Glutamatergic neuron (in vitro differentiated cells): ENCODE data around the gene ATXN10. TPM values are rescaled to one million over a fixed set of nuclear protein-coding genes. Genes with fewer than 3 reads are reported as not detected.

Experiments used
- DNase-seq: peaks from one replicate; pipeline ENCODE4 v3.0.0; 2022
- H3K27ac Mint-ChIP-seq: one replicate; pipeline ENCODE4 v1.8.0; 2020; ENCODE audit warnings: mild to moderate bottlenecking, mixed read lengths, inconsistent platforms; ENCODE audit not compliant: unreplicated experiment
- H3K27me3 Mint-ChIP-seq: one replicate; pipeline ENCODE4 v1.8.0; 2020; ENCODE audit warnings: mild to moderate bottlenecking, moderate library complexity, mixed read lengths, inconsistent platforms; ENCODE audit not compliant: unreplicated experiment
- H3K36me3 Mint-ChIP-seq: one replicate; pipeline ENCODE4 v1.8.0; 2020; ENCODE audit warnings: mild to moderate bottlenecking, mixed read lengths, inconsistent platforms; ENCODE audit not compliant: unreplicated experiment
- H3K4me1 Mint-ChIP-seq: one replicate; pipeline ENCODE4 v1.8.0; 2020; ENCODE audit warnings: mild to moderate bottlenecking, low read depth, mixed read lengths, inconsistent platforms; ENCODE audit not compliant: unreplicated experiment
- H3K4me3 Mint-ChIP-seq: one replicate; pipeline ENCODE4 v1.8.0; 2020; ENCODE audit warnings: mild to moderate bottlenecking, mixed read lengths, inconsistent platforms; ENCODE audit not compliant: unreplicated experiment
- H3K9me3 Mint-ChIP-seq: one replicate; pipeline ENCODE4 v1.8.0; 2020; ENCODE audit warnings: mild to moderate bottlenecking, moderate library complexity, mixed read lengths, inconsistent platforms; ENCODE audit not compliant: unreplicated experiment
- total RNA-seq: library from RNA; stranded (reverse); fragmentation: NEBNext Ultra II Directional; extraction: Animal tissue kit (Norgen Biotek cat#: 25700); gene quantifications from one replicate; pipeline ENCODE4 v1.2.1, GENCODE V29; 2021; ENCODE audit not compliant: unreplicated experiment
- TF ChIP-seq, protein P1 (sequence below): fragments of 200-600 bp; sonication (generic); IDR thresholded peaks from one replicate; pipeline ENCODE4 v1.5.0; 2021; ENCODE audit not compliant: partially characterized antibody, unreplicated experiment

ATXN10 gene
- total RNA-seq, 1 donor from 2014 or later = 191 TPM

DNA sequence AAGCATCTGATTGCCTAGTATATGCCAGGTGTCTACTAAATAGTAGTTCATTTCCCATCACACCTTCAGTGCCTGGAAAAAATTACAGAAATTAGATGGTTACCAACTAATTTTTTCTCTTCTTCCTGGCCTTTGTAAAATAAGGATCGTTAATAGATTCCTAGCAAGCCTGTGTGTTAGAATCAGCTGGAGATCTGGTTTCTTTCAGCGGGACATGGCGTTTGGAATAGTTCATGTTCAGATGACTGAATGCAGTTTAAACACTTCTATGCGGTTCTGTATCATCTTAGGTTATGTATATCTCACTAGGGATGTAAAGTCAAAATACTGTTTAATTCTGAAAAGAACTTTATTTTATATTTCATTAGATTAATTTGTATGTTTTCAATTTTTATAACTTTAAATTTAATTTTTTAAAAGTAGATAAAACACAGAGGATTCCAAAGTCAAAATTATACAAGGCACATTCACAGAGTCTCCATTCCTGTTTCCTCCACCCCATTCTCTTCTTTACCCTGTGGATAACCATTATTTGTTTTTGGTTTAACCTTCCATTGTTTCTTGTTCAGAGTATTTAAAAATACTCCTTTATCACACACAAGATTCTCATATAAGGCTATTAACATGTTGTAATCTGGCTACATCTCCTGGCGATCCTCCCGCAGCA, 132.8 kb downstream of the ATXN10 start:
- Mint-ChIP-seq H3K27me3 (no peaks in the 10 kb centered on the region), H3K4me3 (no peak overlapping the region), H3K27ac (no peak overlapping the region), H3K9me3 (no peaks in the 10 kb centered on the region), H3K4me1 (no peaks in the 10 kb centered on the region), H3K36me3 (peaks cover 7% of the 10 kb centered on the region)
- TF ChIP-seq, protein P1, sequence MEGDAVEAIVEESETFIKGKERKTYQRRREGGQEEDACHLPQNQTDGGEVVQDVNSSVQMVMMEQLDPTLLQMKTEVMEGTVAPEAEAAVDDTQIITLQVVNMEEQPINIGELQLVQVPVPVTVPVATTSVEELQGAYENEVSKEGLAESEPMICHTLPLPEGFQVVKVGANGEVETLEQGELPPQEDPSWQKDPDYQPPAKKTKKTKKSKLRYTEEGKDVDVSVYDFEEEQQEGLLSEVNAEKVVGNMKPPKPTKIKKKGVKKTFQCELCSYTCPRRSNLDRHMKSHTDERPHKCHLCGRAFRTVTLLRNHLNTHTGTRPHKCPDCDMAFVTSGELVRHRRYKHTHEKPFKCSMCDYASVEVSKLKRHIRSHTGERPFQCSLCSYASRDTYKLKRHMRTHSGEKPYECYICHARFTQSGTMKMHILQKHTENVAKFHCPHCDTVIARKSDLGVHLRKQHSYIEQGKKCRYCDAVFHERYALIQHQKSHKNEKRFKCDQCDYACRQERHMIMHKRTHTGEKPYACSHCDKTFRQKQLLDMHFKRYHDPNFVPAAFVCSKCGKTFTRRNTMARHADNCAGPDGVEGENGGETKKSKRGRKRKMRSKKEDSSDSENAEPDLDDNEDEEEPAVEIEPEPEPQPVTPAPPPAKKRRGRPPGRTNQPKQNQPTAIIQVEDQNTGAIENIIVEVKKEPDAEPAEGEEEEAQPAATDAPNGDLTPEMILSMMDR = no peak
- DNase-seq = no peak

DNA sequence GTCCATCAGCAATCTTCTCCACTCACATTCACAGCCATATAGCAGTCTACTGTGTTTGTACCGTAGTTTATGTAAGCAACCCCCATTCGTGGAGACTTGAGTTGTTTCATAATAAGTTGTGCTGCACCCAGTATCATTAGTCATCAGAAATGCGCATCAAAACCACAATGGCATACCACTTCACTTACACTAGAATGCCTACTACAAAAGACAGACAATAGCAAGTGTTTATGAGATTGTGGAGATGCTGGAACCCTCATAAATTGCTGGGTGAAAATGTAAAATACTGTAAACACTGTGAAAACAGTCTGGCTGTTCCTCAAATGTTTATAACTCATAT, 133.3 kb downstream of the ATXN10 start:
- no peak for DNase-seq
- H3K27ac Mint-ChIP-seq = no peak overlapping the region
- H3K4me3 Mint-ChIP-seq = no peak overlapping the region
- H3K4me1 Mint-ChIP-seq = no peaks in the 10 kb centered on the region
- TF ChIP-seq, protein P1 = no peak
- H3K36me3 Mint-ChIP-seq = peaks cover 7% of the 10 kb centered on the region
- no peaks in the 10 kb centered on the region for H3K9me3 Mint-ChIP-seq
- no peaks in the 10 kb centered on the region for H3K27me3 Mint-ChIP-seq

DNA sequence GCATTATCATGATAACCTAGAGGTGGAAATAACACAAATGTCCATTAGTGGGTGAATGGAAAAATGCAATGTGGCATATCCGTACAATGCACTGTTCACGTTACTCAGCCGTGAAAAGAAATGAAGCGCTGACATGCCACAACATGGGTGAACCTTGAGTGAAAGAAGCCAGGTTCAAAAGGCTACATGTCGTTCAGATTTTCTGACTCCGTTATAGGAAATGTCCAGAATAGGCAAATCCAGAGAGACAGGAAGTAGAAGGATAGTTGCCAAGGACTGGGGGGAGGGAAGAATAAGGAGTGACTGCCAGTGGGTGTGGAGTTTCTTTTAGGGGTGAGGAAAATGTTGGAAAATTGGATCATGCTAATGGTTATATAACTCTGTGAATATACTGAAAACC, 133.8 kb downstream of the ATXN10 start:
- H3K4me3 Mint-ChIP-seq = no peak overlapping the region
- H3K4me1 Mint-ChIP-seq = no peaks in the 10 kb centered on the region
- H3K27me3 Mint-ChIP-seq = no peaks in the 10 kb centered on the region
- H3K9me3 Mint-ChIP-seq = no peaks in the 10 kb centered on the region
- no peak for DNase-seq
- TF ChIP-seq, protein P1 = no peak
- no peak overlapping the region for H3K27ac Mint-ChIP-seq
- peaks cover 7% of the 10 kb centered on the region for H3K36me3 Mint-ChIP-seq

DNA sequence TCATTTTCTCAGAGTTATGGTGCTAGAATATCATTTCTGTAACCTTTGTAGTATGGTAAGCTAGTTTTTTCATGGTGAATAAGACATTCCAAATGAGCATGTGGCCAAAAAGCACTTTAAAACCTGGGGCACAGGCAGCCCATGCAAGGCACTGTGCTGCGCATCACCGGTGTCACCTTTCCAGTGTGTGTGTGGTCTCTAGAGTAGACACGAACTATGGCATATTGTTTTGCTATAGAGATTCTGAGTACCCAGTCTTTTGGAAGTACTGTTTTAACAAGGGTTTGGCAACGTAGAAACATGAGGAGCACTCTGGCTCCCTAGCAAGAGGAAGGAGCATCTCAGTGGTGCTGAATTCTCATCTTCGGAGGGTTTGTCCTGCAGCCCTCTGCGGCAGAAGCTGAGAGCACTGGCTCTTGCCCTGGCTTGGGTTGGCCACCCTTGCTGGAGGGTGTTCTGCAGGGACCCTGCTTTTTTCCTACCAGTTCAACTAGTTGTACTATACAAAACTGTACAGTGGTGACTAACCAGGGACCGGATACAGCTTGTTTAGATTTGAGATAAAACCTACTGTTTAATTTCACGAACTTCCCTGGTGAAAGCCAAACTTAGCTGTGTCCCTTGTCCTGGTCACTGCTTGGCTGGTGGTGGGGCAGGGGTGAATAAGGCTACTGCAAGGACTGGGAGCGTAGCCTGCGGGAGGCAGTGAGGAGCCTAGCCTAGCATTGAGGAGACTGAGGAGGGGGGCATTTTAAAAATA, 135.7 kb downstream of the ATXN10 start:
- Mint-ChIP-seq H3K9me3 (peaks cover 2% of the 10 kb centered on the region), H3K36me3 (peaks cover 7% of the 10 kb centered on the region), H3K4me3 (no peak overlapping the region), H3K4me1 (peaks cover 3% of the 10 kb centered on the region), H3K27me3 (no peaks in the 10 kb centered on the region), H3K27ac (no peak overlapping the region)
- TF ChIP-seq, protein P1 = no peak
- no peak for DNase-seq

DNA sequence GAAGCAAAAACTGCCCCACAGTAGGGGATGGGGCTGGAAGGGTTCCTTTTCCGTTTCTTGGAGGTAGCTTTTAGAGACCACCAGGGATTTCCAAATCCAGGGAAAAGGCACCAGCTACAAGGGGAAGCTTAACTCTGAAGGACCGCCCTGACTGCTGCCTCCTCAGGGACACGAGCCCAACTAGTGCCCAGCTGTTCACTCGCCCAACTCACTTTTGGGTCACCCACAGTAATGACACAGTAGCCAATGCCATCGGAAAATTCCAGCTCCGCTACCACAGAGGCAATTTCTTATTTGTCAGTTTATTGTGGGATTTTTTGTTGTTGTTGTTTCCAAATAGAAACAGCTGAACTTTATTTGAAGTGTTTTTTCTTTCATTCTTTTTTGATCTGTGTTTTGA, 141.3 kb downstream of the ATXN10 start:
- Mint-ChIP-seq H3K27me3 (peaks cover 2% of the 10 kb centered on the region), H3K36me3 (peaks cover 4% of the 10 kb centered on the region), H3K4me3 (no peak overlapping the region), H3K27ac (no peak overlapping the region), H3K9me3 (peaks cover 2% of the 10 kb centered on the region), H3K4me1 (peaks cover 3% of the 10 kb centered on the region)
- no peak for DNase-seq
- TF ChIP-seq, protein P1 = no peak
